Activated gamma-delta T cell (primary cell): ENCODE data around the gene AKT3.
"Not testable (repeated sequence)": the region's sequence is repeated elsewhere in the genome, so short reads cannot be mapped to it uniquely, and the experiment has no call there.

Experiments used
- DNase-seq: peaks from one replicate; lab custom pipeline; 2025; lab: John Stamatoyannopoulos, UW

Gene AKT3

GRCh38 chr1:243601720-243602119, 248.3 kb downstream of the AKT3 start:
- no peak for DNase-seq

- DNase-seq, result no peak
These were observed 251.6 kb downstream of the AKT3 start for GRCh38 chr1:243598433-243598832.

GRCh38 chr1:243597383-243597782, 252.7 kb downstream of the AKT3 start:
- DNase-seq, result no peak

GRCh38 chr1:243596431-243597062, 253.5 kb downstream of the AKT3 start:
- DNase-seq, result no peak

- DNase-seq, result no peak
These were observed 254.4 kb downstream of the AKT3 start for GRCh38 chr1:243595527-243596210.

GRCh38 chr1:243594455-243594854, 255.6 kb downstream of the AKT3 start:
- DNase-seq, result no peak

GRCh38 chr1:243589286-243589685, 260.8 kb downstream of the AKT3 start:
- not testable (repeated sequence) for DNase-seq

- no peak for DNase-seq
These were observed 262.1 kb downstream of the AKT3 start for GRCh38 chr1:243587823-243588560.

GRCh38 chr1:243587285-243587684, 262.8 kb downstream of the AKT3 start:
- no peak for DNase-seq

- no peak for DNase-seq
These were observed 264.1 kb downstream of the AKT3 start for GRCh38 chr1:243585982-243586381.

GRCh38 chr1:243582326-243582725, 267.7 kb downstream of the AKT3 start:
- no peak for DNase-seq

- no peak for DNase-seq
These were observed 269.1 kb downstream of the AKT3 start for GRCh38 chr1:243580984-243581383.

- DNase-seq, result no peak
These were observed 270.0 kb downstream of the AKT3 start for GRCh38 chr1:243580072-243580471.

- DNase-seq, result no peak
These were observed 275.0 kb downstream of the AKT3 start for GRCh38 chr1:243575070-243575469.

- no peak for DNase-seq
These were observed 277.1 kb downstream of the AKT3 start for GRCh38 chr1:243572940-243573339.

- no peak for DNase-seq
These were observed 281.2 kb downstream of the AKT3 start for GRCh38 chr1:243568793-243569192.

- DNase-seq, result no peak
These were observed 285.2 kb downstream of the AKT3 start for GRCh38 chr1:243564814-243565213.

GRCh38 chr1:243563732-243564131, 286.3 kb downstream of the AKT3 start:
- DNase-seq, result no peak

- DNase-seq, result no peak
These were observed 287.6 kb downstream of the AKT3 start for GRCh38 chr1:243562473-243562872.

GRCh38 chr1:243561588-243562319, 288.3 kb downstream of the AKT3 start:
- DNase-seq, result no peak

GRCh38 chr1:243559575-243560162, 290.4 kb downstream of the AKT3 start:
- DNase-seq, result no peak

- no peak for DNase-seq
These were observed 291.5 kb downstream of the AKT3 start for GRCh38 chr1:243558576-243558975.
